ENCODE data around the gene C2CD3.

C2CD3 gene

DNA sequence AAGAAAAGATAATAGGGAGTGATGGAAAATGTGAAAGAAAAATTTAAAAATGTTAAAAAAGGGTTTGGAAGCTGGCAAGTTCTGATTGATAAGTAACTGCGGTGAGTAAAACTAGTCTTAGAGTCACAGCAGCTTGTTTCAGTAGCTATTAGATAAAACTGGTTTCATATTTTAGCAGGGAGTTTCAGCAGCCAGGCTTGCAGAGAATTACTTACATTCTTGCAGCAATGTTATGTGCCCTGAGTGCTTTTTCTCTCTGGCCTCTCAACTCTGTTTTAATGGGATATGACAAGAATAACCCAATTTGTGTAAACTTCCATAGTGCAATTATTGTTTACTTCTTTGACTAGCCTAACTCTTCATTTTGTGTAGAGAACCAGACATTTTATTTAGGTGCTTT, 33.9 kb upstream of the C2CD3 start:
- Histone ChIP-seq H3K4me3 (no peak overlapping the region), H3K27ac (no peak overlapping the region)
- TF ChIP-seq, protein P1, sequence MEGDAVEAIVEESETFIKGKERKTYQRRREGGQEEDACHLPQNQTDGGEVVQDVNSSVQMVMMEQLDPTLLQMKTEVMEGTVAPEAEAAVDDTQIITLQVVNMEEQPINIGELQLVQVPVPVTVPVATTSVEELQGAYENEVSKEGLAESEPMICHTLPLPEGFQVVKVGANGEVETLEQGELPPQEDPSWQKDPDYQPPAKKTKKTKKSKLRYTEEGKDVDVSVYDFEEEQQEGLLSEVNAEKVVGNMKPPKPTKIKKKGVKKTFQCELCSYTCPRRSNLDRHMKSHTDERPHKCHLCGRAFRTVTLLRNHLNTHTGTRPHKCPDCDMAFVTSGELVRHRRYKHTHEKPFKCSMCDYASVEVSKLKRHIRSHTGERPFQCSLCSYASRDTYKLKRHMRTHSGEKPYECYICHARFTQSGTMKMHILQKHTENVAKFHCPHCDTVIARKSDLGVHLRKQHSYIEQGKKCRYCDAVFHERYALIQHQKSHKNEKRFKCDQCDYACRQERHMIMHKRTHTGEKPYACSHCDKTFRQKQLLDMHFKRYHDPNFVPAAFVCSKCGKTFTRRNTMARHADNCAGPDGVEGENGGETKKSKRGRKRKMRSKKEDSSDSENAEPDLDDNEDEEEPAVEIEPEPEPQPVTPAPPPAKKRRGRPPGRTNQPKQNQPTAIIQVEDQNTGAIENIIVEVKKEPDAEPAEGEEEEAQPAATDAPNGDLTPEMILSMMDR (IDR thresholded peaks at IDR 0.05) = no peak
- no peak for DNase-seq (ENCODE audit: low spot score)

DNA sequence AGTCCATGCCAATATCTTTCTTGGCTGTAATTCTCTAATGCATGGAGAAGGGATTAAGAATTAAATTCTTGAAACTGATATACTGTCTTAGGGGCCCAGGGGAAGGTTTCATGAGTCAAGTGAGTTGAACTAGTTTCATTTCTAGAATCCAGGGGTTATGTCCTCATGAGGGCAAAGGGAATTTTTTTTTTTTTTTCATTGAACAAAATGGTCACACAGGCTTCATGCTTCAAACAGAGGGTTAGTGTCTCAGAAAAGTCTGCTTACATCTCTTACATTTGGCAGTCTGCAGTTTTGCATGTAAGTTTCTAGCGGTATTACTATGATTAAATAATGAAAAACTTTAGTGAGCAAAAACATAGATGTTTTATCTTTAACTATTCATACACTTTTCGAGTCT, 33.2 kb upstream of the C2CD3 start:
- TF ChIP-seq, protein P1 (IDR thresholded peaks at IDR 0.05) = no peak
- no peak for DNase-seq (ENCODE audit: low spot score)
- no peak overlapping the region for H3K27ac ChIP-seq
- H3K4me3 ChIP-seq = no peak overlapping the region

DNA sequence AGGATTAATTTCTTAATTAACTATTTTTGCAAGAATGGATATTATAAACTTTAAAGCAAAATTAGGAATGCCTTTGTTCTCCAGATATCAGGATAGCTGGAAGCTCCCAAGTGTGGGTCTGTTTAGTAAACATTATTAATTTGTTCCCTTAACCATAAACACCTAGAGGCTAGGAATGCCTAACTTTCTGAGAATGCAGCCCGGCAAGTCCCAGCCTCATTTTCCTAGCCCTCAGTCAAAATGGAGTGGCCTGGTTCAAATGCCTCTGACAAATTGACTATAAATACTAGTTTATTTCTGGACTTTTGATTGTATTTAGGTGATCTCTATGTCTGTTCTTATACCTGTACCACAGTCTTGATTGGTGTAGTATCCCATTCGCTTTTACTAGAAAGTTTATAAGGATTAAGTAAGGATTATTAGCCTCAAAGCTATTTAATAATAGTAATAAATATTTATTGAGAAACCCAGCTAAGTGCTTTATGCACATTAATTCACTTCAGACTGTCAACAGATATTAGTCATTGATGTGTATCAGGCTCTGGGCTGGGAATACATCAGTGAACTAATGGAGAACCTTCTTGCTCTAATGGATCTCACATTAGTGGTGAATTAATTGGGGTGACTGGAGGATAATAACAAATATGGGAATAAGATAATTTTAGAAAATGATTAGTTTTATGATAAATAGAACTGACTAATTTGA, 26.1 kb upstream of the C2CD3 start:
- TF ChIP-seq, protein P1 (IDR thresholded peaks at IDR 0.05) = no peak
- no peak for DNase-seq (ENCODE audit: low spot score)
- Histone ChIP-seq H3K27ac (no peak overlapping the region), H3K4me3 (no peak overlapping the region)

DNA sequence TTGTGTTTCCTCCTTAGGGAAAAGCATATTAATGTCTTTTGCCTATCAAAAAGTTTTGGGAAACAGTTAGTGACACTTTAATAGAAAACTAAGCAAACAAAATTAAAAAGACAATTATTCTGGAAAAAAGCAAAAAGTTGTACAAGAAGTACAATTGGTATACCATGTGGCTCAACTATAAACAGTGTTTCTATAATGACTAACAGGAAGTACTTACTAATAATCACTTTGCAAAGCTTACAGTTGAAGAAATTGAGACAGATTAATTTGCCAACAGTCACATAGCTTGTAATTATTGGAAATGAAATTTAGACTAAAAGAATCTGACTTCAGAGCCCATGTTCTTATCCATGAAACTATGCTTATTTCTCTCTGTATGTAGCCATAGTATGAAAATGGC, 25.0 kb upstream of the C2CD3 start:
- Histone ChIP-seq H3K4me3 (no peak overlapping the region), H3K27ac (no peak overlapping the region)
- TF ChIP-seq, protein P1 (IDR thresholded peaks at IDR 0.05) = no peak
- DNase-seq (ENCODE audit: low spot score) = no peak

DNA sequence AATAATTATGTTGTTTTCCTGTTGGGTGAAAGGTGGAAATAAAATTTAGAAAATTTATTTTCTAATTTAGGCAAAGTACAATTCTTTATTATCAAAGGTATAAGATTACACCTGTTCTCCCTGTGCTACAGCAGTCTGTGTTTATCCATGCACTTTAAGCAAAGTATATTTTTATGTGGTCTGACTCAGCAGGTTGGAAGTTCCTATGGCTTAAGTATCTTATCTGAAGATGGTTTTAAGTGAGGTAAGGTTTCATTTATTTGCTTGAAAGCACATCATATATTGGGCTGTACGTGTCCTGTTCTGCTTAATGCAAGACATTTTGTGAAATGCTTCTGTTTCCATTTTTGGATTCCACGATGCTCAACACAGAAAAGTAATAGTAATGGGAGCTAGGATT, 14.9 kb upstream of the C2CD3 start:
- Histone ChIP-seq H3K4me3 (no peak overlapping the region), H3K27ac (no peak overlapping the region)
- no peak for DNase-seq (ENCODE audit: low spot score)
- TF ChIP-seq, protein P1 (IDR thresholded peaks at IDR 0.05) = no peak

DNA sequence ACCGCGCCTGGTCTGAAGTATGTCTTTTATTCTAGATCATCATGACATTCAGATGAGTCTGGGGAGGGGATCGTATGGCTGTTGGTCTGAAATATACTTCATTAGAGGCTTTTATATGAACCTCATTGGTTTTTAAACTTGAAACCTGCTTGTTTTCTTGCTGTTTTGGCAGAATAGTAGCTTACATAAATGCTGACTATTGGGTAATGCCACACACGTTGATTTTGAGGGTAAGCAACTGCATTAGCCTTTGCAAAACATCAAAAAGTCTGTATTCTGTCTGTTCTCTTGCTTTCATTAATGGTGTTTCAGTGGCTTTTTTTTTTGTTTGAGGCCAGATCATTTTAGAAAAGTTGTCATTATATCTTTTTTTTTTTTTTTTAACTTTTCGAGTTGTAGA, 14.5 kb upstream of the C2CD3 start:
- no peak for DNase-seq (ENCODE audit: low spot score)
- Histone ChIP-seq H3K4me3 (no peak overlapping the region), H3K27ac (no peak overlapping the region)
- TF ChIP-seq, protein P1 (IDR thresholded peaks at IDR 0.05) = no peak

DNA sequence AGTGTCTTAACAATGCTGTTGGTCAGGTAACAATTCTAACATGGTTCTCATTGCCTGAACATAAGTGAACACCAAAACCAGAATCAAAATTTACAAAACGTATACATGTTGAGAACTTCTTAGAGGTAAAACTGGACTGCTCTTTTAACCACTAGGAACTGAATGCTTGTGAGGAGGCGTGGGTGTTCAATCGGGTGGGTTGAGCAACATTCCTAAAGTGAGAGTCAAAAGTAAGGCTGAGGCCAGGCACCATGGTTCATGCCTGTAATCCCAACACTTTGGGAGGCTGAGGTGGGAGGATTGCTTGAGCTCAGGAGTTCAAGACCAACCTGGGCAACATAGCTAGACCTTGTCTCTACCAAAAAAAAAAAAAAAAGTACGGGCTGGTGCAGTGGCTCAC, 11.8 kb upstream of the C2CD3 start:
- no peak overlapping the region for H3K27ac ChIP-seq
- no peak for DNase-seq (ENCODE audit: low spot score)
- TF ChIP-seq, protein P1 (IDR thresholded peaks at IDR 0.05) = no peak
- H3K4me3 ChIP-seq = no peak overlapping the region
